Fibroblast of lung (primary cell): ENCODE measurements around the gene TMEM132E.

Experiments used
- EZH2 ChIP-seq: IDR thresholded peaks from 2 replicates; pipeline ENCODE4 v1.5.1; 2012; ENCODE audit warnings: low read length, control low read depth, mild to moderate bottlenecking; ENCODE audit errors: missing control alignments
- TF ChIP-seq, protein P1 (sequence below), 2 donors: IDR thresholded peaks in 1 of 2; conservative IDR thresholded peaks in 1 of 2; 1 replicate in 1 of 2; 2 replicates in 1 of 2; pipeline ENCODE4 v1.5.1; 2011 to 2012; ENCODE audit warnings: low read length in 2 of 2, control low read depth in 1 of 2, inconsistent platforms in 1 of 2, low read depth in 1 of 2, mild to moderate bottlenecking in 1 of 2

DNA sequence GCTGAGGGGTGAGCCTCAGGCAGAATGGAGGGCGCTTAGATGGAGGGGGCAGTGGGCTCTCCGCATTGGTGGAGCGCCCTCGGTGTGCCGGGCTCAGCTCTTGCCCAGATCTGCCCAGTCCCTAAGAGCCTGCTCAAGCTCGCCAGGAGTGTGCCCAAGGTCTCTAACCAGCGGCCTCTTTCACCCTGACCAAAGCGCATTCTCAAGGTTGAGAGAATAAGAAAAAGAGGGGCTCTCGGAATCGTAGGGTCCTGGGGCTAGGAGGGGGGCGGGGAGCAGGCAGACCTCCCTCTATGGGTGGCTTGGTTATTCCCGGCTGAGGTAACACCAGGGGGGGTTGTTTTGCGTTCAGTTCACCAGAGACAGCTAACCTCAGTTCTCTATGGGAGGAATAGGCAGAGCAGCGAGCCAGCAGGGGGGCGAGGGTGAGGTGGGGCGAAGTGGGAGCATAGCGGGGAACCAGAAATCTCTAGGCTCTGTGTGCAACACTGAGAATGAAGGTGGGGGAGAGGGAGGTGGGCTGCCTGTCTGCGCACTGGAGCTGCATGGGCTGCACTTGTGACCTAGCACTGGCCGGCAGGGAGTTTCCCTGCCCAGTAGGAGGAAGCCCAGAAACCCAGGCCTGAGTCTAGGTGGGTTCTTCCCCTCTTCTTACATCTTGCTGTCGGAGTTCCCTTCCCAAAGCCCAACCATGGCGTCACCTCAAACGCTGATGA is 3.0 kb downstream of the TMEM132E start:
- TF ChIP-seq, protein P1, sequence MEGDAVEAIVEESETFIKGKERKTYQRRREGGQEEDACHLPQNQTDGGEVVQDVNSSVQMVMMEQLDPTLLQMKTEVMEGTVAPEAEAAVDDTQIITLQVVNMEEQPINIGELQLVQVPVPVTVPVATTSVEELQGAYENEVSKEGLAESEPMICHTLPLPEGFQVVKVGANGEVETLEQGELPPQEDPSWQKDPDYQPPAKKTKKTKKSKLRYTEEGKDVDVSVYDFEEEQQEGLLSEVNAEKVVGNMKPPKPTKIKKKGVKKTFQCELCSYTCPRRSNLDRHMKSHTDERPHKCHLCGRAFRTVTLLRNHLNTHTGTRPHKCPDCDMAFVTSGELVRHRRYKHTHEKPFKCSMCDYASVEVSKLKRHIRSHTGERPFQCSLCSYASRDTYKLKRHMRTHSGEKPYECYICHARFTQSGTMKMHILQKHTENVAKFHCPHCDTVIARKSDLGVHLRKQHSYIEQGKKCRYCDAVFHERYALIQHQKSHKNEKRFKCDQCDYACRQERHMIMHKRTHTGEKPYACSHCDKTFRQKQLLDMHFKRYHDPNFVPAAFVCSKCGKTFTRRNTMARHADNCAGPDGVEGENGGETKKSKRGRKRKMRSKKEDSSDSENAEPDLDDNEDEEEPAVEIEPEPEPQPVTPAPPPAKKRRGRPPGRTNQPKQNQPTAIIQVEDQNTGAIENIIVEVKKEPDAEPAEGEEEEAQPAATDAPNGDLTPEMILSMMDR (conservative IDR thresholded peaks at IDR 0.05 in 1 of 2, IDR thresholded peaks at IDR 0.05 in 1 of 2; ENCODE audit: low read depth in 1 of 2, low read length in 2 of 2), result no peak
- TF ChIP-seq EZH2, result no peak
